Activated naive CD4-positive, alpha-beta T cell (primary cell): Measurements from ENCODE around the gene SLC1A4.

Experiments
- DNase-seq, 4 experiments: peaks; one replicate each; lab custom pipeline; 2025; lab: John Stamatoyannopoulos, UW

Gene SLC1A4

DNA sequence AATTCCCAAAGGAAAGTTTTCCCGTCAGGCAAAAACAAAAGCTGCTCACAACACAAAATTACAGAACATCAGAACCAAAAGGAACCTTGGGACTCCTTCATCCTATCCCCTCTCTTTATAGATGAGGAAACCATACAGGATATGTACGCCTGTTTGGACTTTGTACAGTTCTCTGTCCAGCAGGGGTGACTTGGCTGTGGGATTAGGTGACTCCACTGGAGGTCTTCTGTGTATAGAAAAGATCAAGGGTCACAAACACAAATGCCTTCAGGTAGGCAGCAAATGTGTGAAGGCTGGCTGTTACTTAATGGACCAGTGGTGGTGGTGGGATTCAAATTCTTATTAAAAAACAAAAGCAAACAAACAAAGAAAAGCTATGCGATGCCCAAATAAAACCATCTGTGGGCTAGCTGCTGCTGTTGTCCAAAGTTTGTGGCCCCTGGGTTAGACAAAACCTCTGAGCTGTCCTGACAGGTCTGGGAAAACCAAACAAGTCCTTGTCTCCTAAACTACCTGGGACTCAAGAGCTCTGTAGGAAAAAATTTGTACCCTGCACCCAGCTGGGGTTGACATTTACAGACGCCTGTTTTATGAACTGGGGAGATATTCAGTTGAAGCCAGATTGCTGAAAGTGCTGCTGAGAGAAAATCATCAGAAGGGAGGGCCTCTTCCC lies 65.7 kb downstream of the SLC1A4 start:
- DNase-seq: no peak

DNA sequence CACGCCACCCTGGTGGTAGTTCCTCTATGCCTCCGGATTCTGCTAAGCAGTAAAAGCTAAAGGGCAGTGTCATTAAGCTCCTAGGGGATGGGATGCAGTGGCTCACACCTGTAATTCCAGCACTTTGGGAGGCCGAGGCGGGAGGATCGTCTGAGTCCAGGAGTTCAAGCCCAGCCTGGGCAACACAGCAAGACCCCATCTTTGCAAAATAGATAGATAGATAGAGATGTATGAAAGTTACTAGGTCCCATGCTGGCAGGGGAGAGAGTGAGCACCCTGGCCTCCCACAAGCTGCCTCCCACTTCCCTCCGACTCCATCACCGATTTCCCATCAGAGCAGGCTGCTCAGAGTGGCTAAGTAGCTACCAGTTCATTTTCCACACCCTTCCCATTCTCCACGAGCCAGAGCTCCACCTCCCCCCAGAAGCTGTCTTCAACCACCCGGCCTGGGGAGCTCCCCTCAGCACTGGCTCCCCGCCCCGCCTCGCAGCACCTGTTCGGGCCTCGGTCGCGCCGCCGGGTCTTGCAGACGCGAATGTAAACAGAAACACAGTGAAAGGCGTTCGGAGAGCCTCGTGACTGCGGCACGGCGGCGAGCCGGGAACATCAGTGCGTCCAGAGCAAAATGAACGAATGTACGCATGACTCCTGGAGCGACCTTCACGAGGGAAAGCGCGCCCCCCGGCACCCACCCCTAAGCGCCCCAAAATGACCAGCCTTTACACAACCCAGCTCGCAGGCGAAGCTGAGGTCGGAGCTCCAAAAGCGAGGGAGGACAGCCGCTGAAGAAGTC lies 66.4 kb downstream of the SLC1A4 start:
- DNase-seq: peak; percentile 44 to 69 (median 52)

DNA sequence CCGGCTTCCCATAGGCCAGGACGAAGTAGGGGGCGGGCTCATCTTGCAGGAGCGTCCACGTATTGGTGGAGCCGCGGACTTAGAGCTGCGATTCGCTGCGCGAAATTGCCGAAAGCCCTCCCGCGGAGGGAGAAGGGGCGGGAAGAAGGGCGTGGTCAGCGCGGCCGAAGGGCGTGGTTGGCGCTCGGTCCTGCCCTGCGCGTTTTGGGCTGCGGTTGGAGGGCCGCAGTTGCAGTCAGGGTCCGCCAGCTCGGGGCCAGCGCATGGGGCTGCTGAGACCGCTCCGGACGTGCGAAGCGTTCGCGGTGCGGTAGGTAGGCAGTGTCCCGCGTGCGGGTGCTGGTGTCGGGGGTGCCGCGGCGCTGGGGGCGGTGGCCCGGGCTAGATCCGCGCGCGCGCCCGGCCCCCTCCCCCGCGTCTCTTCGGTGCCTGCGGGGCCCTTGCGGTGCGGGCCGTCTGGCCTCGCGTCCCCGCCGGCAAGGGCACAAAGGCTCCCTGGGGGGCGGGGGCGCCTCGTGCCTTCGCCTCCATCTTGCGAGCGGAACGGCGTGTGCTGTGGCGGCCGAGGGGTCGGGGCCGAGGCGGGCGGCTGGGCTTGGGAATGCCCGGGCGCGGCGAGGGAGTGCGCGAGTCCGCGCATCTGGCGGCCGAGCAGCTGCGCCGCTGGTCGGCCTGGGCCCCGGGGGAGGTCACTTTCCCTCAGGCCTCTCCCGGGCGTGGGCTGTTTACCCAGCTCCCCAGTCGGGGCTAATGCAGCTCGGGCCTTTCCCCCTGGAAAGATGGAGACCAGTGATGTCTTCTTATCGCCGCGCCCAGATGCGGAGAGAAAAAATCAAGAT lies 67.2 kb downstream of the SLC1A4 start, which contains the start of gene CEP68:
Gene CEP68 (plus strand): TSS at position 202 of the 839 bp plus-strand sequence. CDS start 13,029 bp downstream, outside the sequence.
- DNase-seq: peak; percentile 85 to 93 (median 88)

DNA sequence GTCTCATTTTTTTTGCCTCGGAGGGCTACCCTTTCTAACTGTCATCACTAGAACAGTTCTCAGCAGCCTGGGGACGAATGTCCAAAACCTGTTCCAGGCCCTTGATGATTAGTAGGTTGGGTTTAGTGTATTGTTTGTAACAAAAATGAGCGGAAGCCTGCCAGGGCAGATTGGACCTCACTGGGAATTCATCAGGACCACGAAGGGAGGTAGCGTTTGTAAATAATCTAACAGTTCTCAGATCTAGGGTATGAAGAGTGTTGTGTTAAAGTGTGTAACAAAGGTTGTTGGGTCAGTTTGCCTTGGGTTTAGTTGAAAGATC lies 67.8 kb downstream of the SLC1A4 start:
- no peak for DNase-seq

DNA sequence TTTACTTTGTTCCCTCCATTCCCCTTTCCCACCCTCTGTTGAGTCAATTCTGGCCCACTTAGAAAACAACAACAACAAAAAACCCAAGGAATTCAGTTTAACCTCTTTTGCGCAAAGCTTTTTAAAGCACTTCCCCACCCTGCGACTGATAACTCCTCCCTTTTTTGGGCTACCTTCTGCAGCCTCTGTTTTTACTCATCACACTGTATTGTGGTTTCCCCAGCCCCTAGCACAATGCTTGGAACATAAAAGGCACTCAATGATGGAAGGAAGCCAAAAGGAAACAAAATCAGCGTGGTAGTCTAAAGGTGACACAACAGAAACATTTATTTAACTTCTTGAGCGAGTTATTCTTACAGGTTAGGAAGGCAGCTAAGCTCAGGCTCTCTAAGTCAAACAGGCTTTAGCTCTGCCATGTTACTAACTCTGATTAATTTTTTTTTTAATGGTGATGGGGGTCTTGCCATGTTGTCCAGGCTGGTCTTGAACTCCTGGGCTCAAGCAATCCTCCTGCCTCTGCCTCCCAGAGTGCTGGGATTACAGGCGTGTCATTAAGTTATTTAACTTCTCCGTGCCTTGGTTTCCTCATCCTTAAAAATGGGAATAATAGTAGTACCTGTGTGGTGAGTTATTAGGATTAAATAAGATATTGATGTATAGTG lies 68.3 kb downstream of the SLC1A4 start:
- peak in 1 of 4 experiments; percentile 8 for DNase-seq

DNA sequence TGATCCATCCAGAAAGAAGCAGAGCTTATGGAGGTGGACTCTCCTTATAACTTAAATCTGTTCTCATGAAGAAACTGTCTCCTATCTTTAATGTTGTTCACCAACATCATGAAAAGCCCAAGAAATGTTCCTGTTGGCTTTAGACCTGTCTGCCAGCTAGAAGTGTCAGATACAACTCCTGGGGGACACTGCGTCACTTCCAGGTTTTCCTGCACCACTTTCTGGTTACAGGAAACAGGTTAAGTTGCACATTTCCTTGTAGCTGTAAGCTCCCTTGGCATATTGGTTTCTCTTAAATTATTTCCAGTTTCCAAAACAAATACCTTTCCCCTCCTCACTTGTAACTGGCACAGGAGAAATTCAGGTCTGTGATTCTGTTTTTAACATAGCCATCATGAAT lies 69.9 kb downstream of the SLC1A4 start:
- no peak for DNase-seq

DNA sequence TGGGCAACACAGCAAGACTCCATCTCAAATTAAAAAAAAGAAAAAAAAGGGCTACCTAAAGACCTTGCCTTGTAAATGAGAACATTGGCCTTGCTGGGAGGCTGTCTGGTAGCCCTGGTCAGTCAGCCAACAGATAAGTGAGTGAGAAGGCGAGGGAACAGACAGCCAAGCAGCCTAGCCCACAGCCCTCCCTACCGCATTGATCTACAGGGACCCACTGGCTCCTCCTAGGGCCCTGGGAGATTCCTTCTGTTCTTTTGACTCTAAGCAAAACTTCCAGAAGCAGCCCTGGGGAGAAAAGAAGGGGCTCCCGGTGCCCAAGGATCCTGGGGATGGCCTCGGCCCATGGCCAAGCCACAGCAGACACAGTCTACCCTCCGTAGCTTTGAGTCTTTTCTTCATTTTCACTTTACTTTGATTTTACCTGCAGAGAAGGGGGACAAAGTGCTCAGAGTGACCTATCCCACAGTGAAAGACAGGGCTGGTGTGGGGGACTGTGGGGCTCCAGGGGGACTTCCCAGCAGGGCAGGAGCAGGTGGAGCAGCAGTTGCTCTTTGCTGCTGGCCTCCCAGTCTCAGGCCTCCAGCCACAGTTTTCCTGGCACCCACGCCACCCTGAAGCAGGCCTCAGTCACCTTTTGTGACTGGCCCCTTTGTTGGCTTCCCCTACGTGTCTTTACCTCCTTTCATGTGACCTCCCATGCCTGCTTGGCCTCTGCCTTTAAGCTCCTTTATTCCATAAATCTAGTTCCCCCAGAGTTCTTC lies 72.1 kb downstream of the SLC1A4 start:
- DNase-seq: no peak

DNA sequence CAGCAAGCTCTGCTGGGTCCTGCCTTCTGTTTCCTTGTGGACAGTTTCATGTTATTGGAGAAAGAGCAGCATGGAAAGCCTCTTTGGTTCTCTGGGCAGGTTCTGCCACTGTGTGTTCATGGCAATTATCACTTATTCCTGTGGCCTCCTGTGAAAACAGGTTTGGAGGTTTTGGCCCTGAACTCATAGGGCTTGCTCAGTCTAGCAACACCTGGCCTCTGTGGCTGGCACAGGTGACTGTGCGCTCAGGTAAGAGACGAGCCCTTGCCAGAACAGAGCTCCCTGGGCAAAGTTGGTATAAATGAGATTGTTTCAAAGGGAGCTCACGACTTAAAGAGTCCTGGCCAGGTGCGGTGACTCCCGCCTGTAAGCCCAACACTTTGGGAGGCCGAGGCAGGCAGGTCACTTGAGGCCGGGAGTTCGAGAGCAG lies 72.7 kb downstream of the SLC1A4 start:
- no peak for DNase-seq

DNA sequence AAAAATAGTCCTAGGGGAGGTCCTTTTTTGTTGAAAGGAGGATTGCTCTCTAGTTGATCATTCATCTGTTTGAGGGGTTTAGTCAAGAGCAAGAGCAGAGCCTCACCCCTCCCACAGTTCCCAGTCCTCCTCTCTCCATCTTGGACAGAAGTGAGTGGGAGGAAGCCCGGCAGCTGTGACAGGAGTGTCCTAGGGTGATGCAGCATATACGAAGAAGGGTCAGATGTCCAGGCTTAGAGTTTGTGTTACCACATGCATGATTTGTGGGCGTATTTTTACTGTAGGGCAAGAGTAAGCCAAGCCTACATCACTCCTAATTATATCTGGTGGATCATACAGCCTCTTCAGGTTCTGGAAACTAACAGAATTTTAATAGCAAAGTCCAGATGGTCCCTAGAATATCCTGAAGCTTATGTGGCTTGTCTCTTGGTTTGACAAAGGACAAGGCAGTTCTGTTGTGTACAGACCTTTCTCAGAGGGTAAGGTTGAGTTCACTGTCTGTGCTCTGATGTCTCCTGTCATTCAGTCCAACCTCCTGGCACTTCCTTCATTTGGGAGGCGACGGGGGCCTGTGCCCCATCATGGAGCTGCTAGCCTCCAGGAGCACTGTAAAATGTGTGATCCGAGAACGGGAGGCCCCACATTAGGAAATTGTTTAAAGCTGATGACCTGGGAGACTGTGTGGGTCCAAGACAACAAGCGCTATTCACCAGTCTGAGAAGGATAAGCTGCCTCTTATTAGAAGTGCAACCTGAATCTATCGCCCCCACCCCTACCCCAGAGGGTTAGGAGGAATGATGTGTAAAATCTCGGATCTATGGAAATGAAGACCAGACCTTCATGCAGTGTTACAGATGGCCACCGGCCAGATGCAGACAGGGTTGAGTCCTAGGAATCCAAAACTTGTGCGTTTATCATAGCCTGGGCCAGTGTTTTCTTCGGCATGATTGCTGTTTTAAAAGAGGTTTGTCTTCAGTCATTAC lies 73.9 kb downstream of the SLC1A4 start:
- no peak for DNase-seq

DNA sequence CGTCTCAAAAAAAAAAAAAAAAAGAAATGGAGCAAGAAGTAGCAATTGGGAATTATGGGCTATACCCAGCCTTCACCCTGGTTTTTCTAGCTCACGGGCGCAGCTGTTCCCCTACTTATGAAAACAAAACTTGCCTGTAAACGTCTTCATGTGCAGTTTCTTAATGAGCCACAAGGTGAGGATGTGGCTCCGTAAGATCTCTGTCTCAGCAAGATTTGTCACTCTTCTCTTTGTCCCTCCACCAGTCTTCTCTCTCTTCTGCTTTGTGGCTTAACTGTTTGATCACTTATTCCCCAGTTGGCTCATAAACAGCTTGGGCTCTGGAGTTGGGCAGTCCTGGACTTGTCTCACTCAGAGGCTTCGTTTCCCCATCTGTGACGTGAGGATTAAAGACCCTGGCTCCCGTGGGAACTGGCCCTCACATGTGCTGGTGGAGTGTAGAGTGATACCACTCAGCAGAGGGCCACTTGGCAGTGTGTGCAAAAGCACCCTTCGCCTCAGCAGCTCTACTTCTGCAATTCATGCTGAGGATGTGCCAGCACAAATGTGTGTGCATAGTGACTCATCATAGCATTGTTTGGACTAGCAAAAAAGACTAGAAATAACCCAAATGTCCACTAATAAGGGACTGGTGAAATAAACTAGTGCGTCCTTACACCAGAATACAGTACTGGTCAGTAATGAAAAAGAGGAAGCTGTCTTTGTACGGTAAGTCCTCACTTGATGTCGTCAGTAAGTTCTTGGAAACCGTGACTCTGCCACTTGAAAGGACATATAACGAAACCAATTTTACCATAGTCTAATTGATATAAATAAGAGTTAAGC lies 75.7 kb downstream of the SLC1A4 start:
- no peak for DNase-seq

DNA sequence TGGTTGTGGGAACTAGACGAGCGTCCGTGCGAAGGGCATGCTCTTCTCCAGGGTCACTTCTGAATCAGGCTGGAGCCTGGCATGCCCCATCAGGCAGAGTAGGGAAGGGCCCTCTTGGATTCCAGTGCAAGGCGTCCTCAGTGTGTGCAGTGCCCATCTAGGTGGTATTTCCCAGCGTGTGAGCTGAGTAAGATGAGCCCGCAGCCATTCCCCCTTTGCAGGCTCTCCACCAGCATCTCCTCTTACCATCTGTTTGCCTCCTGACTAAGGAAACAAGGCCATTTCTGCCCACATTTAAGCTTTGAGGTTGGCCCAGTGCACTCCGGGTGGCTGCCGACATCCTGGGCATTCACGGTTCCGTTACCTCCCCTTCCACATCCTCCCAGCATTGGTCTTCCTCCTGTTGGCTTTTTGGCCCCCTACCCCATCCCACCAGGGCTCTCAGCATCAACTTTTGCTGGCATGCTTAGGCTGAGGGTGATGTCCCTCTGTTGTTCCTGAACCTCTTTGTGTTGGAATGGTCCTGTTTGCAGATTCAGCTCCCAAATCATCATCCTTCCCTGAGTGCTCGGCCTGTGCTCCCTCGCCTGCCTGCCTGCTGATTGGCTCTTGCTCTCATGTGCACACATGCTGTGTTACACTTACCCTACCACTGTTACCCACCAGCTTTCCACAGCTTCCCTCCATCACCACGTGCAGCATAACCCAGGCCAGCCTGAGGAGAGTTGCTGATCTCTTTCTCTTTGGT lies 78.8 kb downstream of the SLC1A4 start:
- DNase-seq: no peak

DNA sequence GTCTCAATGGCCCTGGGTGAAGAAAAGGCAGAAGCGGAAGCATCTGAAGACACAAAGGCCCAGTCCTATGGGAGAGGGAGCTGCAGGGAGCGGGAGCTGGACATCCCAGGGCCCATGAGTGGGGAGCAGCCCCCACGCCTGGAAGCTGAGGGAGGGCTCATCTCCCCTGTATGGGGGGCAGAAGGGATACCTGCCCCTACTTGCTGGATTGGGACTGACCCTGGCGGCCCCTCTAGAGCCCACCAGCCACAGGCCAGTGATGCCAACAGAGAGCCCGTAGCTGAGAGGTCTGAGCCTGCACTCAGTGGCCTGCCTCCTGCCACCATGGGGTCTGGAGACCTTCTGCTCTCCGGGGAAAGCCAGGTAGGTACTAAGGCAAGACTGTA lies 80.2 kb downstream of the SLC1A4 start:
- no peak for DNase-seq

DNA sequence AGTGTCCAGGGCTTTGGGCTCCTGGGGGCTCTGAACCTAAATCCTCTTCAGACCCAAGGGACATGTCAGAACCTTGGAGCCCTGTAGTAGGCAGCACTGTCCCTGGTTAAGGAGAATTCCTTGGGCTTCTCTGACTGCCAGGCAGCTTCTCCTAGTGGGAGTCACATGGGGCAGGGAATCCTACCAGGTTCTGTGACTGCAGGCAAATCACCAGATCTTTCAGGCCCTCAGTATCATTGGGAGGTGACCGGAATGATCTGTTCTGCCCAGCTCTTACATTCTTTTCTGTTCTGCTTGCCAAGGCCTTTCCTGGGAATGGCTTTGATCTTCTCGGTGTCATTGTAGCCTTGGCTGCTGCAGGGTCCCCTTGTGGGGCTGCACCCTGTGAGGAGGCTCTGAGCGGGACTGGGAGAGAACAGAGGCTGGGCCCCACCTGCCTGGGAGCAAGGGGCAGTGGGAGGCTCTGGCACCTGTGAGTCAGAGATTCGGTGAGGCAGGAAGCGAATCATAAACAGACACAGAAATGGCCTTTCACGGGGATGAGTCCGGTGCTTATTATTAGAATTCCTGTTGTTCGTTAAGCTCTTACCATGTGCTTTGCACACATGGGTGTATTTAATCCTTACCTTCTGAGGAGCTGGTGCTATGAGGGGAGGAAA lies 81.1 kb downstream of the SLC1A4 start:
- no peak for DNase-seq

DNA sequence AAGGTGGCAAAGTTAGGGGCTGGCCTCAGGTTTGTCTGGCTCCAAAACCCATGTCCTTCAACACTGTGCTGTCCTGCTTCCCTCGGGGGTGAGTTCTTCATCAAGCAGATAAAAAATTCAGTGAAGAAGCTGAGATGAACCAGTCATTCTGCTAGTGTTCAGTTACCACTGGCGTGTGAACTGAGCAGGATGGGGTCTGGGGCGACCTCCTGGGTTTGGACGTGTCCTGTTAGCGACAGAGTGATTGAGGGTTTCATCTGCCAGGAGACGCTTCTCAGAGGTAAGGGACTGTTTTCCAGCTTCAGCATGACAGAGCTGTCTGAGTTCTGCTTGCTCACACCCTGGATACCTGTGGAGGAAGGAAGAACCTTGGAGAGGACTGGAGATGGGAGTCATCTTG lies 81.7 kb downstream of the SLC1A4 start:
- DNase-seq: no peak

DNA sequence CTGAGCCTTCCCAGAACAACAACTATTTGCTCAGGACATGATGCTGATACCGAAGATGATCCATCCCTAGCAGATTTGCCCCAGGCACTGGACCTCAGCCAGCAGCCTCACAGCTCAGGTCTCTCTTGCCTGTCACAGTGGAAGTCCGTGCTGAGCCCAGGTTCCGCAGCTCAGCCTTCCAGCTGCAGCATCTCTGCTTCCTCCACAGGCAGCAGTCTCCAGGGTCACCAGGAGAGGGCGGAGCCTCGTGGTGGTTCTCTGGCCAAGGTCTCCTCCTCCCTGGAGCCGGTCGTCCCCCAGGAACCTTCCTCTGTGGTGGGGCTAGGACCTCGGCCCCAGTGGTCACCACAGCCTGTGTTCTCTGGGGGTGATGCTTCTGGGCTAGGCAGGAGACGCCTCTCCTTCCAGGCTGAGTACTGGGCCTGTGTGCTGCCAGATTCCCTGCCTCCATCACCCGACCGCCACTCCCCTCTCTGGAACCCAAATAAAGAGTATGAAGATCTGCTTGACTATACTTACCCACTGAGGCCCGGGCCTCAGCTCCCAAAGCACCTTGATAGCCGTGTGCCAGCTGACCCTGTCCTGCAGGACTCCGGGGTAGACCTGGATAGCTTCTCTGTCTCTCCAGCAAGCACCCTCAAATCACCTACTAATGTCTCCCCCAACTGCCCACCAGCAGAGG lies 82.4 kb downstream of the SLC1A4 start:
- DNase-seq: no peak

DNA sequence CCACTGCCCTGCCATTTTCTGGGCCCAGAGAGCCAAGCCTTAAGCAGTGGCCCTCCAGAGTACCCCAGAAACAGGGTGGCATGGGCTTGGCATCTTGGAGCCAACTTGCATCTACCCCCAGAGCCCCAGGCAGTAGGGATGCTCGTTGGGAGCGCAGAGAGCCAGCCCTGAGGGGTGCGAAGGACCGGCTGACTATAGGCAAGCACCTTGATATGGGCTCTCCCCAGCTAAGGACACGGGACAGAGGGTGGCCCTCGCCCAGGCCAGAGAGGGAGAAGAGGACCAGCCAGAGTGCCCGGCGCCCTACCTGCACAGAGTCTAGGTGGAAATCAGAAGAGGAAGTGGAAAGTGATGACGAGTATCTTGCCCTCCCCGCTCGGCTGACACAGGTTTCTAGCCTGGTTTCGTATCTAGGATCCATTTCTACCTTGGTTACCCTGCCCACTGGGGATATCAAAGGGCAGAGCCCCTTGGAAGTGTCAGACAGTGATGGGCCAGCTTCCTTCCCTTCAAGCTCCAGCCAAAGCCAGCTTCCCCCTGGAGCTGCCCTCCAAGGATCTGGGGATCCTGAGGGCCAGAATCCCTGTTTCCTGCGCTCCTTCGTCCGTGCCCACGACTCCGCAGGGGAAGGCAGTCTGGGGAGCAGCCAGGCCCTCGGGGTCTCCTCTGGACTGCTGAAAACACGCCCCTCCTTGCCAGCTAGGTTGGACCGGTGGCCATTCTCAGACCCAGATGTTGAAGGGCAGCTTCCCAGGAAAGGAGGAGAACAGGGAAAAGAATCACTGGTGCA lies 83.2 kb downstream of the SLC1A4 start:
- no peak for DNase-seq
